GM12873 (cell line): ENCODE data around the gene PRKCH.

Experiments used
- TF ChIP-seq, protein P1 (sequence below): IDR thresholded peaks from 2 replicates; pipeline ENCODE4 v1.5.1; 2012; ENCODE audit warnings: low read depth, mild to moderate bottlenecking, moderate library complexity, low read length, control low read depth; ENCODE audit not compliant: insufficient read depth; ENCODE audit errors: missing control alignments

PRKCH gene

DNA sequence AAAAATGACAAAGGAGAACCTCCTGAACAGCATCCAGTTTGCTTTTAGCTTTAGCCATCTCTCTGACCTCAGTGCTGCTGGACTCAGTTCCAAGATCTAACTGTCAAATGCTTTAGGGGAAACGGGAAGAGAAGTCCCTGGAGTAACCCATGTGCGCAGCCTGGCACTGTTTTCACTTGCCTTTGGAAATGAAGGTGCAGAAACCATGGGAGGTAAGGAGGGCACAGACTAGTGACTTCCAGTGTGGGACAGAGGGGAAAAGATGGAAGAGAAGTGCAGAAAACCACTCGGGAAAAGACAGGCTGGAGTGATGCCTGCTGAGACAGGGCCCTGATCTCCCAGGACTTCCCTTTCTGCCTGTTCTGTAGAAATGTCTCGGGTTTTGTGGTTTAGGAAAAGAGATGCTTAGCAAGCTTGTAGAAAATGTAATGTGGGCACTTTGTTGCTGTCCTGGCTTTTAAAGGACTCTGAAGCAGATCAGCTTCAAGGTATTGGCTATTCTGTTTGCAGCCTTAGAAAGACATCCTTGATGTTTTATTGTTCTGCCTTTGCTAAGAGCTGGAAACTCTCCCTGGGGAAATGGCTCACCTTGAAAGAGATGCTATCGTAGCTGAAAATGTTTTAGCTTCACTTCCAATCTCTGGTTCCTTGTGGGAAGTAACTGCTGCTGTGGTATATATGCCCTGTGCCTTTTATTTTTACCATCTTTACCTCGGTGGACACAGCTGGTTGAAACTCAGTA is 249.3 kb downstream of the PRKCH start:
- TF ChIP-seq, protein P1, sequence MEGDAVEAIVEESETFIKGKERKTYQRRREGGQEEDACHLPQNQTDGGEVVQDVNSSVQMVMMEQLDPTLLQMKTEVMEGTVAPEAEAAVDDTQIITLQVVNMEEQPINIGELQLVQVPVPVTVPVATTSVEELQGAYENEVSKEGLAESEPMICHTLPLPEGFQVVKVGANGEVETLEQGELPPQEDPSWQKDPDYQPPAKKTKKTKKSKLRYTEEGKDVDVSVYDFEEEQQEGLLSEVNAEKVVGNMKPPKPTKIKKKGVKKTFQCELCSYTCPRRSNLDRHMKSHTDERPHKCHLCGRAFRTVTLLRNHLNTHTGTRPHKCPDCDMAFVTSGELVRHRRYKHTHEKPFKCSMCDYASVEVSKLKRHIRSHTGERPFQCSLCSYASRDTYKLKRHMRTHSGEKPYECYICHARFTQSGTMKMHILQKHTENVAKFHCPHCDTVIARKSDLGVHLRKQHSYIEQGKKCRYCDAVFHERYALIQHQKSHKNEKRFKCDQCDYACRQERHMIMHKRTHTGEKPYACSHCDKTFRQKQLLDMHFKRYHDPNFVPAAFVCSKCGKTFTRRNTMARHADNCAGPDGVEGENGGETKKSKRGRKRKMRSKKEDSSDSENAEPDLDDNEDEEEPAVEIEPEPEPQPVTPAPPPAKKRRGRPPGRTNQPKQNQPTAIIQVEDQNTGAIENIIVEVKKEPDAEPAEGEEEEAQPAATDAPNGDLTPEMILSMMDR = no peak

DNA sequence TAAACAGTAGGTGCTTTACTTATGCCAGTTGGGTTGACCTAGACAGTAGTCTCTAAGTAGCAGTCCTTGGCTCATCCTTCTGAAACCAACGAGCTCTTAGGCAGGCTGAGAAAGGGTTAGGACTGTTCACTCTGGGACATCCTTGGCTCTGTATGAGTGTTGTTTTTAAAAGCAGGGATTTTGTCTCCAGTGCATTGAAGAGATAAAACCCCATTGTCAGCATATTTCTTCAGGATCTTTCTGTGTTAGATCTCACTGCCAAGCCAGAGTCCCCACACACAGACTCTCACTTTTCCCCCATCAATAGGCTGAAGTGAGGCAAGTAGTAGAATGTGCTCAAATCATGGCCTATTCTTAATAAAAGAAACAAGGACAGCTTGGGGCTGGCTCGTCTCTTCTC is 250.5 kb downstream of the PRKCH start:
- TF ChIP-seq, protein P1 = no peak

DNA sequence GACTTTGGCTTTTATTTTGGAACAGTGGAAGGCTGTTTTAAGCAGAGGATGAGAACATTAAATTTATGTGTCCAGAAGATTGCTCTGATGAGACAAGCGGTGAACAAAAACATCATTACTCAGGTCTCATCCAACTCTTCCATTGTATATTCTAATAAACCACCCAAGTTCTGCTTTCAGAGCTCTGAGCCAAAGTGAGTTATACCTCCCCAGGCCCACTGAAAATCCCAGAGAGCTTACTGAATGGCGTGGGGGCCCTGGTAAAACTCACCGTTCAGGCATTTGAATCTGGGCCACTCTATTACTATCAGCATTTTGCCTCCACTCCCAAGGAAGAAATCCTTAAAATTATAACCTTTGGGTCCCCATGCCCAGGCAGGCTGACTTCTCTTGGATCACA is 251.9 kb downstream of the PRKCH start:
- TF ChIP-seq, protein P1 = no peak

DNA sequence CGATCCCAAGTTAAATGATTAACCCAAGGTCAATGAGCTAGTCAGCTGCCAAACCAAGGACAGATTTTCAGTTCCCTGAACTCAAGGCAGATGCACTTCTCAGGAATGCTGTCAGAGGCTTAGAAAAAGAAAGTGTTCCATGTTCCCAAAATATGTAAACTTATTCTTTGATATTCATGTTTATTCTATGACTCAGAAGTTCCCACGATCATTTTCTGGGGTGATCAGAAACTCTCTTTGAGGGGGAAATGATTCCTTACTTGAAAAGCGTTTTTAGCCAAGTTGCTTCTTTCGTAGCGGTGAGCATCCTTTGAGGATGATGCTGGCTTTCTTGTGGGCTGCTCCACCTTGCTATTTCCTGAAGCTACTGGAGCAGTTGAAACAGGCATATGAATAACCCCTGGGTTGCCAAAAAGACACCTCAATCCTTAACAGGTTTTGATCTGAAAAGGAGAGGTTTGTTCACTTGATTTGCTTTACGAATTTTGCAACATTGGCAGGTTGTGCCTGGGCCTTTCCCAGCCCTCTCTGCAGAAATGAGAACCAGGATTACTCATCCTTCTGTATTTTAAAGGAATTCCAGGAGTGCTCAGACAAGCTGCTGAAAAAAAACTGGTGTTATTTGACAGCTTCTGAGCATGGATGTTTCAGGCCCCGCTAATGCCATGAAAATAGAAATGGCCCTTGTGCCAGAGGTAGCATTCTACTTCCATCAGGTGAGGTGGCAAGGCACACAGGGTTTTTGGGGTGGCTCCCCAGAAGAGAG is 252.6 kb downstream of the PRKCH start:
- TF ChIP-seq, protein P1 = no peak

DNA sequence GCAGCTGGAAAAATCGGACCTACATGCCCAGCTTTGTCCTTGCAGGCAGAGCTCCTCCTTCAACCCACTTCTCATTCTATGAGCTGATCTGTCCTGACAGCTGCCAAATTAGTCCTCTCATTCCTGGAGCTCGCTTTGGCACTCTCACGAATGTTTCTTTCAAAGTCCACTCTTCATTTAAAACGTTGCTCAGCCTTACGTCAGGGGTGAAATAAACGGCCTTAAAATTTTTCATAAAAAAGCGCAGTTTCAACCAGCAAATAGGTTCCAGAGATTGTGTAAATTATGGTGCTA is 253.1 kb downstream of the PRKCH start:
- TF ChIP-seq, protein P1 = no peak

DNA sequence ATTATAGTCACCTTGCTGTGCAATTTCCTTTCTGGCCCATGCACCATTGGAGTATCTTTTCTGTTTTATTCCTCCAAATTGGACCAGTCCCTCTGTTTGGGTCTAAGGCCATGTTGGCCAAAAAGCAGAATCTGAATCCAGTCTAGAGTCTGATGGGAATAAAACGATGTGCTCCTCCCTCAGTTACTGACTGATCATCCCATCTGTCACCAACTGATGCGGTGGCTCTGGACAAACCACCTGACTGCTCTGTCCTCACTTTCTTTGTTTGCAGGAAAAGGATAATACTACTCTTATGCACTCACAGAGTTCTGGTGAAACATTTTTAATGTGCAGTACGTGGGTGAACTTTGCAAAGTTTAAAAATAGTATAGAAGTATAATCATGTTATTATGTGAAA is 253.7 kb downstream of the PRKCH start:
- TF ChIP-seq, protein P1 = no peak

DNA sequence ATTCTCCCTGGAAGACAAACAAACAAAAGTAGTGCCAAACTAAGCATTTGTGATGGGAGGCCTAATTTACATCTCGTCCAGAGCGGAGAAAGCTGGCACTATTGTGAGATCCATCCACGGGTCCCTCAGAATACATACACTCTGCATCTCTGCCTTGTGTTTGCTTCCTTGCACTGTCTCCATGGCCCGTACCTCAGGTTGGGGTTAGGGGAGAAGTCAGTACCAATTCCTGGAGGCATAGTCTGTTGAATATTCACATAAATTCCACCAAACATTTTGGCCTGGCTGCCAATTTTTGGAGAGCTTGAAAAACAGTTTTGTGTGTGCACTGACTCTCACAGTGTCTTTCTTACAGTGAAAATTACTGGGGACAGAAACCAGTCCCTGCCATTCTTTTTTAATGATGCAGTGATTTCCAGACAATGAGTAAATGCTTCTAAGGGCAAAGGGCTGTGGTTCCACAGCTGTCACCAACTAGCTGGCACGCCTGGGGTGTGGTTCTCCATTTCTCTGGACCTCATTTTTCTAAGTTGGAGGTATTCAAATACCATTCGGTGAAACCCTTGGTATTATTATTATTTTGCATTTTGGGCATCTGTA is 254.3 kb downstream of the PRKCH start:
- TF ChIP-seq, protein P1 = no peak
